SKM-1 treated with dmso at 0.1 percent for 144 hours (cell line): Measurements from ENCODE around the gene RPS24.
A peak's percentile ranks its signal among the peaks of the same experiment; 100 is the strongest.
"Not testable (repeated sequence)": the region's sequence is repeated elsewhere in the genome, so short reads cannot be mapped to it uniquely, and the experiment has no call there.

Experiments
- DNase-seq: peaks from one replicate; lab custom pipeline; 2025; ENCODE audit not compliant: unreplicated experiment; lab: John Stamatoyannopoulos, UW

Gene RPS24

DNA sequence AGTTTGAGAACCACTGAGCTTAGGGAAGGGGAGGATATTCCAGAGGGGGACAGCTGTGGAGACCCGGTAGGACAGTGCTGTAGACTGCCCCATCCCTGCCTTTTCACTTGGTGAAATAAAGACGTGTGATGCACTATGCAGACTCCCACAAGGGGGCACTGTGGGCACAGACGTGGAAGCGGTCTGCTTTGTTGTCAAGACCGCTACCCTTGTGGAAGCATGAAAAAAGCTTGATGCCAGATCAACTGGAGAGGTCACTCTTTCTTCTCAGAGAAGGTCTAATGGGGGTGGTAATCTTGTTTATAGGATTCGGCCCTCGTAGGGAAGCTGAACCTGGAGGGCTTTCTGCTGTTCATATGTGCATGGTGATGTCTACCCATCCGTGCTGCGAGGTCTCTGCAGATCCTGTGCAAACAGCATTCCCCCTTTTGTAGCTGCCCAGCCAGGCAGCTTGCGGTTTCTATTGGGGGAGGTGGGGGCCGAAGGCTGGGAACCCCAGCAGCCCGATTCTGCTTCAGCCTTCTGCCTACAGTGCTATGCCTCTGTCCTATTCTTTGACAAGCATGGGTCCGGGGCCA lies 13.7 kb downstream of the RPS24 start:
- DNase-seq: peak; percentile 60

DNA sequence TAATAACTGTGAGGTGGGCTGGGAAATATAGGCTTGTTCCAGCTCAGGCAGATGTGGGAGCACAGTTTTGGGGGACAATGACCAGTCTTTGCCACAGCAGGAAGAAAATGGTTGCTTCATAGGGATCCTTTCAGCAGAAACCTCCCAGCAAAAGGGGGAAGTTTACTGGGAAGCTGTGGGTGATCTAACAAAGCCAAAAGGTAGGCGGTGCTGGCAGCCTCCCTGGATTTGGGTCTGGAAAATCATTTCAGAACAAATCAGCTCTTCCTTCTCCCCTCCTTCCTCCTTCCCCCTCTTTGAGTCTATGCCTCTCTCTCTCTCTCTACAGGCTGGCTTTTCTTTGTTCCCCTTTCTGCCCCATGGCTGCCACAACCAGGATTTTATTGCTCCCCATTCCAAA lies 16.2 kb downstream of the RPS24 start:
- peak; percentile 22 for DNase-seq

DNA sequence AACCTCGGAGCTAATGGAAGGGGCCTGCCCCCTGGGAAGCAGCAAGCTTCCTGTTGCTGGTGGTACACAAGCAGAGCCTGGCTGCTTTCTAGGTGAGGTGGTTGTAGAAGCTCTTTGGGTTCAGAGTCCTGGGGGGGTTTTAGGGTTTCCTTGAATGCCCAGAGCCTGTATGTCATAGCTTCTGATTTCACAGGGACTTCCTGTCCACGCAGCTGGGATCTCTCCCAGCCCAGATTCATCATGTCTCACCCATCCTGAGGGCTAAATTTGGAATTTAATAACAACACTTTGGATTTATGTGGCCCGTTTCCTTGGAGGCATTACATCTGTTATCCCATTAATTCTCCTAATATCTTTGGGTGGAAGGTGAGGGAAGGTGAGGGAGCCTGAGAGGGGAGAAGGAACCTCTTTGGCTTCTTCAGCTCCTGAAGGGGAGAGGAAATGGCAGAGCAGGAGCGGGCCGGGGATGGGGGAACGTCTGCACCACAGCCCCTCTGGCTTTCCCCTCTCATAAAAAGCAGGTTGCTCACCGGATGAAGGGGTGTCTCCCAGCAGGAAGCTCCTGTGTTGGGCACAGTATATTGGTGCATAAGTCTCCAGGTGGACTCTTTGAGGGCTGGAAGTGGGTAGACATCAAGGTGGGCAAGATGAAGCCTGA lies 19.7 kb downstream of the RPS24 start:
- no peak for DNase-seq

DNA sequence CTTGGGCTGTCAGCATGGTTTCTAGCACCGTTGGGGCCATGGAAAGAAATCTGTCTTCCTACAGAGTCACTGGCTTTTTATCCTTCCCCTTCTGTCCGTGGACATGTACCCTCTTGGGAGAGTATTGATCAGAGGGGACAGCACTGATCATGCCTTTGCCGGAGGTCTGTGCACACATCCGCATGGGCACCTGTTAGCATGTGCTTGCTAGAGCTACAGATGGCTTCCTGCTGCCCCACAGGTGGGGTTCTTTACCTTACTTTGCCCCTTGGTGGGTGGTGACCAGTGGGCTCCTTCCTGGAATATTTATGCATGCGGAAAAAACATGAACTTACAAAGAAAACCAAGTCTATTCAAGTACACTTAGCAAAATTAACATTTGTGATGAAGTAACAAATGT lies 24.9 kb downstream of the RPS24 start:
- DNase-seq: no peak

DNA sequence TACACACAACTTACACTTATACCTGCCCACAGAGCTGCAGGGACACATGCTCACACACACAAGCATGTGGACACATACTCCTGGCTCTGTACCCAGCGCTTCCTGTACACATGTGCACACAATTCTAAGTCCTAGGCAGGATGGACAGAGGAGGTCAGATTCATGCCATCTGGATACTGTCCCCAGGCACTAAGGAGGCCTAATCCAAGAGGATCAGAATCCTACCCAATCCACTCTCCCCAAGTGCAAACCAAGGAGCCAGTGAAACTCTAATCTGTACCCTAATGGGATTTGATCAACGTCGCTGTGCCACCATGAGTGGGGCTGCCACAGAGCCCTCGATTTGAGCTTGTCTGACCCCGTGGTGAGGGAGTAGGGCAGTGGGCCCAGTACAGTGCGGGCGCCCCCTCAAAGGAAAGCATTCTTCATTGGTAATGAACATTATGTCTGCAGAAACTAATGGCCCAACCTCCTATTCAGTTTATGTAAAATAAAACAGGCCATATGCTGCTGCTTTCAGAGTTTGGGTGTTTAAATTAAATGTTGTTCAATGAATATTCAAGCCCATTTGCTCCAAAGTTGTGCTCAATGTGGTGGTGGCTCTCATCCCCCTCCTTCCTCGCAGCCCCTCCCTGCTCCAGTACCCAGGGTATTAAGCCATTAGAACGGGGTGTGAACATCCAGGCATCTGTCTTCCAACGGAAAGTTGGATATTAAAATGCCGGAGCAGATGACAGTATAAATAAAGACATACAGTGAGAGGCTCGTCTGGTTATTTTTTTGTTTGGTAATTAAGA lies 26.4 kb downstream of the RPS24 start:
- no peak for DNase-seq

DNA sequence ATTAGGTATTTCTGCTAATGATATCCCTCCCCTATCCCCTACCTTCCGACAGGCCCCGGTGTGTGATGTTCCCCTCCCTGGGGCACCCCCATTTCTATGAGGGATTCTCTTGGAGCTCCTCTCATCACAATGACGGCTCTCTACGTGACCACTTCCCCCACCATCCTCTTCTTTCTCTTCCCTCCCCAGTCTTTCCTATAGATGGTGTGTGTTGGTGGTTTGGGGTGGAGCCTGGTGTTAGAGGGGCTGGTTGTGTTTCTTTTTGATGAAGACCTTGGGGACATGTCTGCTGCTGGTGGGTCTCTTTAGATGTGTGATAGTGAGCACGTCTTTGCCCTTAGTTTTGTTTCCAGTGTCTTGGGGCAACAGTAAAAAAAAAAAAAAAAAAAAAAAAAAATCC lies 28.6 kb downstream of the RPS24 start:
- no peak for DNase-seq

DNA sequence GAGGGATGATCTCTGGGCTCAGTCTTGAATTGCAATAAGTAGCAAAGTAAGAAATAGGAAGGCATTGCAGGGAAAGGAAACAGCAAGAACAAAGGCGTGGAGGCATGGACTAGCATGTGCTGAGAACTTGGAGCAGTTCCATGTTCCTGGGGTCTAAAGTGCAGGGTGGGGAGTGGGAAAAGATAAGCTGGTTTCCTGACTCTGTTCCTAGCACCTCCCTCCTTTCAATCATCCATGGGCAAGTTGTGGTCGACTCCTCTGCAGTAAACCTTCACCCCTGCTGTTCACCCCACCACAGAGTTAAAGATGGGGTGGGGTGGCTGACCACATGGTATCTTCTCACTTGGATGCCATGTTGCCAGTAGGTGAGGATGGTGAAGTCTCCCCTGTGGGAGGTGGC lies 29.6 kb downstream of the RPS24 start:
- DNase-seq: no peak

DNA sequence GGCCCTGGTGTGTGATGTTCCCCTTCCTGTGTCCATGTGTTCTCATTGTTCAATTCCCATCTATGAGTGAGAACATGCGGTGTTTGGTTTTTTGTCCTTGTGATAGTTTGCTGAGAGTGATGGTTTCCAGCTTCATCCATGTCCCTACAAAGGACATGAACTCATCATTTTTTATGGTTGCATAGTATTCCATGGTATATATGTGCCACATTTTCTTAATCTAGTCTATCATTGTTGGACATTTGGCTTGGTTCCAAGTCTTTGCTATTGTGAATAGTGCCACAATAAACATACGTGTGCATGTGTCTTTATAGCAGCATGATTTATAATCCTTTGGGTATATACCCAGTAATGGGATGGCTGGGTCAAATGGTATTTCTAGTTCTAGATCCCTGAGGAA lies 31.3 kb downstream of the RPS24 start:
- not testable (repeated sequence) for DNase-seq

DNA sequence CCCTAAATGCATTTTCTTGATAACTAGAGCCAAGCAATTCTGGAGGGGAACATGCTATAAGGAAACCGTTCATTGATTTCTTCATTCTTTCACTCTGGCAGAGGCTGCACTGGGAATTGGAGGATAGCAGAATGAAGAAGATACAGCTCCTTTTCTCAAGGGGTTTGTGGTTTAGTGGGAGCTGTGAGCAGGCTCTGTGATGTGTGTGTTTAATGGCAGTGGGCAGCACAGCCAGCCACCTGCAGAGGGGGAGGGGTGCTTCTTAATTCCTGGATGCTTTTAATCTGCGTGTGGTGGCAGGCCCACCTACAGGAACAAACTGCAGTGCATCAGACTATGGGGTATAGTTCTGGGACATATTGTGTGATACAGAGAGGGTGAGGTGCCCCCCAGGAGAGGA lies 31.9 kb downstream of the RPS24 start:
- no peak for DNase-seq

DNA sequence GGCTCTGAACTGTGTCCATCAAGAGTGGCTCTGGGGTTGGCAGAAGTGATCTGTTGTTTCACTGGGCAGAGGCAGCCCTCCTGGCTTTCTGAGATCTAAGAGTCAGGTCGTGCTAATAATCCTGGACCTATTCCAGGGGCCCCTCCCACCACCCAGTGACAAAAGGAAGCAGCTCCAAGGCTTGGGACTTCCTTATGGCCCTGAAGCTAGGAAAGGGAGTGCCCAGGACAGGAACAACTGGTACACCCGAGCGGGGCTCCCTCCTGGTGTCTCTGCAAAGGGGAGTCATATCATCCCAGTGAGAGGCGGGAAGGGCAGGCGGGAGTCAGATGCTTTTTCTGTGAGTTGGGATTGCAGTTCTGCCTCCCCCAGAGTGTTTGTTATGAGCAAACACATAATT lies 32.3 kb downstream of the RPS24 start:
- no peak for DNase-seq

DNA sequence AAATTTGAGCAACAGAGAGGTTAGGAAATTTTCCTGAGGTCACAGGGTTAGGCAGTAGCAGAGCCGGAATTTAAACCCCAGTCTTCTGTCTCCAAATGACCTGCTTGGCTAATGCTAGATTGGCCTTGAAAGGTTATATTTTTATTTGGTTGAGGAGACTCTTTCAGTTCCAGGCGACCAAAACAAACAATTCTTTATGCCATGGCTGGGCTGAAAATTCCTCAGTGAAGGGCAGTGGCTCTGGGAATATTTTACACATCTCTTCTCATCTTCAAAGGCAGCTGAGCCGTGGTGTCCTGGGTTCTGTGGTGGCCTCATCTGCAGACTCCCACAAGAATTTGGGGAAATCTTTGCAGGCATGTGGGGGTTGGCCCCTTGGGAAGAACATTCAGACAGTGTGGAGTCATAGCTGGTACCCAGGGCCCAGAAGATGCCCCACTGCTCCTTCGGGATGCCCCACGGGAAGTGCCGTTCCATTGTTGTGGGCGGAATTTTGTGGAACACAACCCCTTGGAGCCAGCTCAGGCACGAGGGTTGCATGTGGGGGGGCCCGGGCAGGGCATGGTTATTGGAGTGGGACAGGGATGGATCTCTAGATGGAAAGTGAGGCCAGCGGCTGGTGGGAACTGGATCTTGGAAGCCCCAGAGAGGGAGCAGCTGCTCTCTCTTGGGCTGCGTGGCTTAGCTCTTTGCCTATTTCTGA lies 33.2 kb downstream of the RPS24 start:
- no peak for DNase-seq

DNA sequence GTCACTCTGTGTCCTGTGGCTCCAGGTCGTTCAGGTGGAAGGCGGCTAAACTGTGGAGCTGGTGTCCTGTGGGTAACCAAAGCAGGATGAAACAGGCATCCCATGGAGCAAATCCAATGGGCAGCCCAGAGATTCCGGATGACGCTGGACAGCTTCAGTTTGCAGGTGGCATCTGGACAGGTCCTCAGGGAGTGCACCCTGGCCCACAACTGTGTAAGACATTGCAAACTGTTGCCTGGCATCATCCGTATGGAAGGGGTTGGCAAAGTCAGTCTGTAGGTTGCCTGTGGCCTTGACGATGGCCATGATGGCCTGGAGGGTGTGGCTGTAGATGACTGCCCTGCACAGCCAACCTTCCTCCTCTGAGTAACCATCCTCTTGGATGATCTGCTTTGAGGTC lies 35.5 kb downstream of the RPS24 start:
- no peak for DNase-seq

DNA sequence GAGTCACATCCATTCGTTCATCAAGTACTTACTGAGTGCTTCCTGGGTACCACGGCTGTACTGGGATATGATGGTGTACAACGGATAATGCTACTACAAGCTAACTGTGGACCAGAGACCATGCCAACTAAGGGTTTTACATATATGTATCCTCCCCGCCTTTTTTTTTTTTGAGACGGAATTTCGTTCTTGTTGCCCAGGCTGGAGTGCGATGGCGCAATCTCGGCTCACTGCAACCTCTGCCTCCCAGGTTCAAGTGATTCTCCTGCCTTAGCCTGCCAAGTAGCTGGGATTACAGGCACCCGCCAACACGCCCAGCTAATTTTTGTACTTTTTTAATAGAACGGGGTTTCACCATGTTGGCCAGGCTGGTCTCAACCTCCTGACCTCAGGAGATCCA lies 36.4 kb downstream of the RPS24 start:
- not testable (repeated sequence) for DNase-seq

DNA sequence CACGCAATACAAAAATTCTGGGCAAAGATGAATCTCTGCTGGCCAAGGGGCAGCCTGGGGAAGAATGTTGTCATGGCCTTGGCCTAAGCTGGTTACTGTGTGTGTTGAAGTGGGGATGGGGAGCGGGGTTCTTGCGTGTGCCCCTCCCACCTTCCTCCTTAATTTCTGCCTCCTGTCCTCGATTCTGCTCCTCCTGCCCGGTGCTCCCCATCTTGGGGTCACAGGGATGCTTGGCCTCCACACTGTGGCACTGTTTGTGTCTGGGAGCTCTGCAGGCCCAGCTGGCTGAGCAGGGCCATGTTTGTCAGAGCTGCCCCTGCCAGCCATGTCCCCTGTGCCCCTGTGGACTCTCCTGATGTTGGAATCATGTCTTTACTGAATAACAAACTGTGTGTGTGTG lies 37.1 kb downstream of the RPS24 start:
- no peak for DNase-seq

DNA sequence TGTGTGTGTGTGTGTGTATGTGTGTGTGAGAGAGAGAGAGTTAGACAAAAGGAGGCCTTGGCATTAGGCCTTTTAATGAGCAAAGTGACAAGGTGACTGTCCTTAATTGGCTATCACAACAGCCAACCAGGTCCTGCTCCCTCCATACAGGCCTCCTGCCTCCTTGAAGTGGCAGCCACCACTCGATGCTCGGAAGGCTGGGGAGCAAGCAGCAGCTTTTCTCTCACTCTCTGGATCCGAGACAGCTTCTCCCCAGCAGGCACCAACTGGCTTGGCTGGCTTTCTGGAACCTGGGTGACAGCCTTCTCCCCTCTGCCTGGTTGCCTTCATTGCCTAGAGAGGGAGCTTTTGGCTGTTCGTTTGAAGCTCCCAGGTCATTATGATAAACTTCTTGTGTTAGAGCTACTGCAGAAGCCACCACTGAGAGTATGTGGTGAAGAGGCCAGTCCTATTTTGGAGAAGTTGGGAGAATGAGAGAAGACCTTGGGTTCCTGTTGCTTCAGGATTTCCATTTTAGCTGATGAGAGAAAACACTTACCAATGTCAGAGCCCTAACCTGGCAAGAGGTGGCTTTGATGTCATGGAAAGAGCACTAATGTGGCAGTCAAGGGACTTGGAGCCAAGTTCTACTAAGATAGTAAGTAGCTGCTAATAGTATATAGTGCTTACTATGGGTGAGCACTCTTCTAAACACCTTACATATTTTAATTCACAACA lies 37.6 kb downstream of the RPS24 start:
- DNase-seq: peak; percentile 36

DNA sequence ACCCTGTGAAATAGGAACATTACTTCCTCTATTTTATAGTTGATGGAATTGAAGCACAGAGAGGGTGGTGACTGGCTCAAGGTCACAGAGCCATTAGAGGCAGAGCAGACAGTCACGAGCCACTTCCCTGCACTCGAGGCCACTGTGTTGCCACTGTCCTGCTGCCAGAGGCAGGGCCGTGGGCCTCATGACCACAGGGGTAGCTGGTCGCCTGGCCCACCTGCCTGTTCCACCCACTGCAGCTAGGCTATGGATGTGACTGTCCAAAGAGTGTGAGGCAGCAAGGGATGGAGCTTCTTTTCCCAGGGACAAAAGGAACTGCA lies 38.2 kb downstream of the RPS24 start:
- no peak for DNase-seq

DNA sequence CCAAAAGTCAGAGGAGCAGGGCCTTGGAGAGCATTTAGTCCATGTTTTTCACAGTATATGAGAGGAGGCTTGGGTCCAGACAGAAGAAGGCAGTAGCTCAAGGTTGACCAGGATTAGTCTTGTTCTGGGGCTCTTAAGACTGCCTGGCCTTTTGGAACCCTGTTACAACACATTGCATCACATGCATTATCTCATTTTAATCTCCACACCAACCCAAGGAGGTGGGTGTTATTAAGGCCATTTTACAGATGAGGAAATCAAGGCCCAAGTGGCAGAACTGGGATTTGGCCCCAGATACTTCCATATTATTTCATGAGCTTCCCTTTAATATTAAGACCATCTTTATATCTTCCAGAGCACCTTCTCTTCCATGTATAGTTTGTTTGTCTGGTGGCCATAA lies 38.8 kb downstream of the RPS24 start:
- no peak for DNase-seq

DNA sequence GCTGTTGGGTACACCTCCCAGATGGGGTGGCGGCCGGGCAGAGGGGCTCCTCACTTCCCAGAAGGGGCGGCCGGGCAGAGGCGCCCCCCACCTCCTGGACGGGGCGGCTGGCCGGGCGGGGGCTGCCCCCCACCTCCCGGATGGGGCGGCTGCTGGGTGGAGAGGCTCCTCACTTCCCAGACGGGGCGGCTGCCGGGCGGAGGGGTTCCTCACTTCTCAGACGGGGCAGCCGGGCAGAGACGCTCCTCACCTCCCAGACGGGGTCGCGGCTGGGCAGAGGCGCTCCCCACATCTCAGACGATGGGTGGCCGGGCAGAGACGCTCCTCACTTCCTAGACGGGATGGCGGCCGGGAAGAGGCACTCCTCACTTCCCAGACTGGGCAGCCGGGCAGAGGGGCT lies 42.1 kb downstream of the RPS24 start:
- DNase-seq: not testable (repeated sequence)

DNA sequence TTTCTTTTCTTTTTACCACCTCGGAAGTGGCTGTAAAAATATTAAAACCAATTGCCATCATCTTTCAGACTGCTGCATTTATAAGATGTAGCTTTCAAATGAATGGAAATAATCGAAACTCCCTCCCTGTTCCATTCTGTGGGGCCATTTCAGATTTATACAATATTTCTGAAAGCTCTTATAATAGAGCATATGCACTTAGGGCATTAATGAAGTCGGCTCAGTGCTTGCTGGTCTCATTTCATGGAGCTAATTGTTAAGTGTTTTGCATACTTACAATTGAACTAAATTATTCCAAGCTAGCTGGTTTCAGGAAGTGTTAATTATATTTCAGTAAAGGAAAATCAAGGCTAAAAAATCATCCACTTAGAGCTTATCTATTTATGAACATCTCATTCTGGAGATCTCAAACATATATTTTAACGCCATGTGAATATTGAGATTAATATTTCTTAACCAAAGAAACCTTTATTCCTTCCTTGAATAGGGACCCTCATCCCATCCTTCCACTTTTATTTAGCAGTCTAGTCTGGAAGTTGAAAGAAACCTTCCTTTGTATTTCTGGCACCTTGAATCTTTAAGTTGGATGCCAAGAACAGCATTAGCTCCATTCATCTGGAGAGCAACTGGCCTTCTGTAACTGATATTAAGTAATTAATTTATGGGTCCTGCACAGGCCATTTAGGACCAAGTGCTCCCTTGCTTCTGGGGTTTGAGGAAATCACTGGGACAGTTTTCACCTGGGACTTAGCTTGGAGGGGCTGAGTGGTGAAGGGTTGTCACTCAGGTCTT lies 45.1 kb downstream of the RPS24 start:
- DNase-seq: no peak

DNA sequence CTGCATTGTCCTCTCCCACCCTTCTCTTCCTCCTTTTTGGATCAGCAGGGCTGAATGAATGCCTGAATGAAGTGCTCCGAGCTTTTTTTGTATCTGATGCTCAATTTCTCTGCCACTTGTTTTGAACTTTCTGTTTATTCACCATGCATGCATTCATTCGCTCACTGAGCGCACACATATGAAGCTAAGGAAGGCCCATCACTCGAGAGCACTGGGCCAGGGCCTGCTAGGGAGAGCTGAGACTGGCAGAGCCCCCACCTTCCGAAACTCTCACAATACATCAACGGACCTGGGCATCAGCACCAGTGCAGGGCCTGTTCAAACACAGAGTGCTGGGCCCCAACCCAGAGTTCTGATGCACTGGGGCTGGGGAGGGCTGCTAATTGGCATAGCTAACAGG lies 45.7 kb downstream of the RPS24 start:
- DNase-seq: no peak

DNA sequence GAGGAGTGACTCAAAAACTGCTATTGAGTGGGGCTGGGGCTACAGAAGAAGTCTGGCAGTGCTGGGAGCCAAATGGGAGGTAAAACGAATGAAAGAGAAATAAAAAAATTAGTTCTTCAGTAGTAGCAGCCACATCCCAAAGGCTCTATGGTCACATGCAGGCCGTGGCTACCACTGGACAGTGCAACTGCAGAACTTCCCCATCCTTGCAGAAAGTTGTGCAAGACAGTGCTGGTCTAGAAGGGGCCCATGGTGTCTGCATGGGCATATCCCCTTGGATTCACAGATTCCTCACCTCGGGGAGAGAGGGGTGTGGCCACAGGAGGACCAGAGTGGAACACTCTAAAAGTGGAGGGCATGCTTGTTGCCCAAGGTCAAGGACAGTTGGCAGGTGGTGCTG lies 47.6 kb downstream of the RPS24 start:
- no peak for DNase-seq
